GM21723 (cell line): ENCODE measurements around the gene ARL10.

Experiments
- ATAC-seq: cut with Tn5 transposase; IDR thresholded peaks from one replicate; pipeline ENCODE4 v1.9.1; 2021; ENCODE audit warnings: mild to moderate bottlenecking, moderate library complexity; ENCODE audit not compliant: unreplicated experiment

Gene ARL10

GRCh38 chr5:176361437-176362232 lies 3.7 kb upstream of the ARL10 start, which contains the start of gene KIAA1191:
TSS of gene KIAA1191 (minus strand) at chr5:176361764. CDS start at chr5:176359508, 2,256 bp downstream.
- peak; percentile 89 for ATAC-seq

- ATAC-seq: peak; percentile 10
Observed at GRCh38 chr5:176362233-176362490, 3.1 kb upstream of the ARL10 start.

GRCh38 chr5:176364765-176365350 lies 429 bp upstream of the ARL10 start:
- ATAC-seq: no peak

- no peak for ATAC-seq
Observed at GRCh38 chr5:176366232-176366894, 1.1 kb downstream of the ARL10 start.

GRCh38 chr5:176368726-176369125 lies 3.4 kb downstream of the ARL10 start:
- no peak for ATAC-seq

GRCh38 chr5:176369934-176370711 lies 4.8 kb downstream of the ARL10 start:
- no peak for ATAC-seq

- no peak for ATAC-seq
Observed at GRCh38 chr5:176371621-176372539, 6.6 kb downstream of the ARL10 start.

GRCh38 chr5:176373100-176373818 lies 8.0 kb downstream of the ARL10 start:
- no peak for ATAC-seq

- ATAC-seq: peak; percentile 57
Observed at GRCh38 chr5:176379881-176380280, 14.6 kb downstream of the ARL10 start.

- ATAC-seq: no peak
Observed at GRCh38 chr5:176381423-176381822, 16.1 kb downstream of the ARL10 start.

GRCh38 chr5:176381979-176382378 lies 16.7 kb downstream of the ARL10 start:
- ATAC-seq: no peak

- ATAC-seq: no peak
Observed at GRCh38 chr5:176382721-176383120, 17.4 kb downstream of the ARL10 start.

- ATAC-seq: no peak
Observed at GRCh38 chr5:176383248-176383905, 18.1 kb downstream of the ARL10 start.

- no peak for ATAC-seq
Observed at GRCh38 chr5:176383961-176384360, 18.7 kb downstream of the ARL10 start.

- no peak for ATAC-seq
Observed at GRCh38 chr5:176384366-176384930, 19.2 kb downstream of the ARL10 start.

GRCh38 chr5:176384991-176385390 lies 19.7 kb downstream of the ARL10 start:
- no peak for ATAC-seq

GRCh38 chr5:176386491-176386890 lies 21.2 kb downstream of the ARL10 start:
- ATAC-seq: no peak

- no peak for ATAC-seq
Observed at GRCh38 chr5:176387384-176387925, 22.2 kb downstream of the ARL10 start.
